Activated CD4-positive, alpha-beta T cell treated with anti-CD3 and anti-CD28 coated beads for 4 hours (primary cell): ENCODE data around the gene SLX4IP.
"Not testable (repeated sequence)": the region's sequence is repeated elsewhere in the genome, so short reads cannot be mapped to it uniquely, and the experiment has no call there.

Experiments used
- DNase-seq, 2 donors: peaks; one replicate each; pipeline ENCODE4 v3.0.0-alpha.2; 2020

SLX4IP gene

GRCh38 chr20:10580700-10581099 lies 145.6 kb downstream of the SLX4IP start:
- DNase-seq, result no peak

DNA sequence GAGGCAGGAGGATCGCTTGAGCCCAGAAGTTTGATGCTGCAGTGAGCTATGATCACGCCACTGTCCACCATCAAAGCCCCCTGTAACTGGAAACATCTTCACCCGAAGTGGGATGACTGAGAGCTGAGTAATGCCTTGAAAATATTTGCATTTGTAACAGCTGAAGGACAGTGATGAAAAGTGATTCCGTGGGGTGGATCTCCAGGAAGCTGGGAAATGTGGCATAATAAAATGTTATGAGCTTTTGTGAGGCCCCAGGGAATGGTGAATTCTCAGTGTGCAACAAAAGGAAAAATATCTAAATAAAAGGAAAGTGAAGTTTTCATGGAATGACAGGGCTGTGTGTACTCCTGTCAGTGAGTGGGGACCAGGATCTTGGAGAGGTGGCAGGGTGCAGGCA lies 146.7 kb downstream of the SLX4IP start:
- no peak for DNase-seq

GRCh38 chr20:10584371-10584770 lies 149.3 kb downstream of the SLX4IP start:
- no peak for DNase-seq

GRCh38 chr20:10585308-10585707 lies 150.2 kb downstream of the SLX4IP start:
- DNase-seq, result no peak

GRCh38 chr20:10586296-10586695 lies 151.2 kb downstream of the SLX4IP start:
- DNase-seq, result no peak

DNA sequence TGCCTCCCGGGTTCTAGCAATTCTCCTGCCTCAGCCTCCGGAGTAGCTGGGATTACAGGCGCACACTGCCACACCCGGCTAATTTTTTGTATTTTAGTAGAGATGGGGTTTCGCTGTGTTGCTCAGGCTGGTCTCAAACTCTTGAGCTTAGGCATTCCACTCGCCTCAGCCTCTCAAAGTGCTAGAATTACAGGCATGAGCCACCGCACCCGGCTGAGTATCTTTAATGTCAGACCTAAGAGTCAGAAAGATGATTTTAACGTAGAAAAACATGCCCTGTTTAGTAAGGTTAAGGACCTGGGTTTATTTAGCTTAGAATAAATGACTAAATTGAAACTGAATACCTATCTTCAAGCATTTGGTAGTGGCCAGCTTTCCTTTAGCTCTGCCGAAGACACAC lies 155.3 kb downstream of the SLX4IP start:
- DNase-seq, result not testable (repeated sequence)

- no peak for DNase-seq
These were observed 156.0 kb downstream of the SLX4IP start for GRCh38 chr20:10590950-10591671.

DNA sequence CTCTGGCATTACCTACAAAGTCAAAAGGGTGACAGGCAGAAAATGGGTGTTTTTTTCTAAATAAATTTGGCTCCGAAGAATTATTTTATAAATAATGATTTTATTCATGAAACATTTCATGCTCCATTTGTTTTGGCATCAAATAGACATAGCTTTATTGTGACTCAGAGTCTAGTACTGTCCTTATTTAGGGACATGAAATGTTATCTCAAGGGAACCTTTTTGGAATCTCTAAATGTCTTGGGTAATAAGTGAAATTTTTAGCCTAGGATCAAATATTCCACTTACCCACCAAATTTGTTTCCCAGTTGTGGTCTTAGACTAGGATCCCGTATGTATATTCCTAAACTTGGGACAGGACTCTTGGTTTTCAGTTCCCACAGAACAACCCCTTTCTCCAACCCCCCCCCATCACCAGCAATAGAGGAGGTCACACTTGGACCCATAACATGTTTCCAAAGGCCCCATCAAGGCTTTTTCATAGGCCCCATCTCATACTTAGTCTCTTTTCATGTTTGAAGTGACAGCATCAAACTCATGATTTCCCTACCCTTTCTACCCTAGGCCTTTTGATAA lies 156.9 kb downstream of the SLX4IP start:
- DNase-seq, result no peak

DNA sequence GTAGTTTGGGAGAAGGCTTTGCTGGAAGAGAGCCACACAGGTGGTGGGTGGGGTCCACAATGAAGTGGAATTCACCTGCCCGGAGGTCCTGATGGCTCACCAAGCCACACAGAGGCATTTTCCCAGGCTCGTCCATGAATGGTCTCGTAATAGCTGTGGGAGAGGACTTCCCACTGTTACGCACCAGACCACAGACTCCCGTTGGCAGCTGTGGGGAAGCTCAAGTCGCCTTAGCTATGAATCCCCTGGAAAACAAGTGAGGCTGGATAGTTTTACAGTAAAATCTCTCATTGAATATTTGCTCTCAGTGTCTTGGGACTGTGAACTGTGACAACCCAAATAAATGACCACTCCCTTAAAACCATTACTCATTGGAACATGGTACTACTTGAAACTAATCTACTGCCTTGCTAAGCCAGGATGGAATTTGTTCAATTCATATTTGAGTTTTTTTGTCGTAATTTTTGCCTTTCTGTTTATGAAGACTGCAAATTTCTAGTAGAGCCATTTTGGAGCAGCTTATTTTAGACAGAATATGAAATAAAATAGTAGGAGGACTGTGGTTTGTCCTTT lies 159.3 kb downstream of the SLX4IP start:
- DNase-seq, result no peak

- no peak for DNase-seq
These were observed 160.2 kb downstream of the SLX4IP start for GRCh38 chr20:10595266-10595665.

DNA sequence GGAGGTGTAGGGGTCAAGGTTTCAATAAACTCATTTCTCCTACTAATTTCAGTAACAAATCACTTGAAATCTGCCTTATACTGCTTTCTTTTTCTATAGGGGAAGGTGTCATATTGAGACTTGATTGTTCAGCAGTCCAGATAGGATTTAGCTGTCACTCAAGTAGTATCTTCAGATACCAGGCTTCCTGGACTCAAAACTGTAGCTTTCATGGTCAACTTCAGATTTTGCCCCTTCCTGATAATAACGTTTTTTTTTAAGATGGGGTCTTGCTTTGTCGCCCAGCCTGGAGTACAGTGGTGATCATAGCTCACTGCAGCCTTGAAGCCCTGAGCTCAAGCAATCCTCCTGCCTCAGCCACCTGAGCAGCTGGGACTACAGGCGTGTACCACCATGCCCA lies 160.9 kb downstream of the SLX4IP start:
- no peak for DNase-seq

GRCh38 chr20:10596710-10597121 lies 161.6 kb downstream of the SLX4IP start:
- DNase-seq, result no peak

GRCh38 chr20:10597637-10598036 lies 162.5 kb downstream of the SLX4IP start:
- no peak for DNase-seq

- no peak for DNase-seq
These were observed 167.2 kb downstream of the SLX4IP start for GRCh38 chr20:10602221-10602871.

- no peak for DNase-seq
These were observed 168.3 kb downstream of the SLX4IP start for GRCh38 chr20:10603378-10603777.

GRCh38 chr20:10603971-10604864 lies 169.1 kb downstream of the SLX4IP start:
- DNase-seq, result no peak

GRCh38 chr20:10604865-10605440 lies 169.8 kb downstream of the SLX4IP start:
- no peak for DNase-seq

- DNase-seq, result no peak
These were observed 170.6 kb downstream of the SLX4IP start for GRCh38 chr20:10605547-10606195.

DNA sequence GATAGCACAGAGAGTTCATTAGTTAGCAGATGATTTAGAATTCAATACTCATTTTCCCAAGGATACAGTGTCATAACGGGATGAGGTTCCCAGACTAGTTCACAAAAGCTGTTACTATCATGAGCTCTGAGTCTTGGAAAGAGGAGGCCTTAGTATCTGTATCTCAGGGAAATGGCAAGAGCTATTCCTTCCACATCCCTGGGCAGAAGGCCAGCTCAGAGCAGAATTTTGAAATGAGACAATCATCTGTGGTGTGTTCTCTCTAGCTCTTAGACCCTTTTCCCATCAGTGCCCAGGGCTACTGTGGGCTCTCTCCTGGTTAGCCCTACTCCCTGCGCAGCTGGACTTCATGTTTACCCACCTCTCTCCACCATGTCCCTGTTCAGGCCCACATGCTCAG lies 174.2 kb downstream of the SLX4IP start:
- DNase-seq, result no peak

GRCh38 chr20:10609770-10610169 lies 174.7 kb downstream of the SLX4IP start:
- DNase-seq, result no peak

DNA sequence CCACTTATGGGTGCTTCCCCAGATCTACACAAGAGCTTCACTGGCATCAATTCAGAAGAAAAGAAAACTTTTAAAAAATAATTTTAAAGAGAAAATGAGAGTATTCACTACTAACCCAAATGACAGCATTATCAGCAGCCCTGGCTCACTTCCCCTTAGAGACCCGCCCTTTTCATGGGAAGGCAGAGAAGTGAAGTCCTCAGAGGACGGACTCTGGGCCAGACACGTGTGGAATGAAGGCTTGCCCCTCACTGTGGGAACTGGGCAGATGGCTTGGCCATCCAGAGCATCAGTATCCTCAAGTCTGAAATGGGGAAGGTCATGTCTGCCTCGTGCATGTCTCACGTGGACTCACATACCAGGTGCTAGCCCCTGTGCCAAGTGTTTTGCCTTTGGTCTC lies 175.1 kb downstream of the SLX4IP start:
- no peak for DNase-seq

GRCh38 chr20:10611357-10611756 lies 176.3 kb downstream of the SLX4IP start:
- no peak for DNase-seq
